A549 (cell line): ENCODE results near the gene INTS12.

Source experiments
- CTCF ChIP-seq: fragments of >200 bp; sonication (Bioruptor Twin); formaldehyde crosslinking; IDR thresholded peaks from 3 replicates; pipeline ENCODE4 v1.5.1; 2016
- JUN ChIP-seq, 2 experiments: fragments of >200 bp; sonication (Bioruptor Twin); formaldehyde crosslinking; IDR thresholded peaks; 2 replicates in 1 of 2; 3 replicates in 1 of 2; pipeline ENCODE4 v1.6.1; 2016 to 2017
- MYC ChIP-seq: IDR thresholded peaks from 2 replicates; pipeline ENCODE4 v1.6.1; 2012; ENCODE audit warnings: mild to moderate bottlenecking, inconsistent platforms, low read length, improper control_type of control experiment, borderline replicate concordance
- POLR2A ChIP-seq: IDR thresholded peaks from 2 replicates; pipeline ENCODE4 v1.6.1; 2012; ENCODE audit warnings: mild to moderate bottlenecking, low read length
- TF ChIP-seq, protein P1 (sequence below): fragments of 200-600 bp; sonication (generic); IDR thresholded peaks from 2 replicates; pipeline ENCODE4 v1.6.1; 2016; ENCODE audit warnings: antibody characterized with exemption, mild to moderate bottlenecking, moderate library complexity
- TF ChIP-seq, protein P2 (sequence below): IDR thresholded peaks from 2 replicates; pipeline ENCODE4 v1.6.1; 2012

GRCh38 chr4:105633241-105633640 is 75.2 kb downstream of the INTS12 start:
- TF ChIP-seq MYC (no peak), JUN (IDR thresholded peaks at IDR 0.05) (no peak), POLR2A (no peak), CTCF (no peak)
- TF ChIP-seq, protein P1, sequence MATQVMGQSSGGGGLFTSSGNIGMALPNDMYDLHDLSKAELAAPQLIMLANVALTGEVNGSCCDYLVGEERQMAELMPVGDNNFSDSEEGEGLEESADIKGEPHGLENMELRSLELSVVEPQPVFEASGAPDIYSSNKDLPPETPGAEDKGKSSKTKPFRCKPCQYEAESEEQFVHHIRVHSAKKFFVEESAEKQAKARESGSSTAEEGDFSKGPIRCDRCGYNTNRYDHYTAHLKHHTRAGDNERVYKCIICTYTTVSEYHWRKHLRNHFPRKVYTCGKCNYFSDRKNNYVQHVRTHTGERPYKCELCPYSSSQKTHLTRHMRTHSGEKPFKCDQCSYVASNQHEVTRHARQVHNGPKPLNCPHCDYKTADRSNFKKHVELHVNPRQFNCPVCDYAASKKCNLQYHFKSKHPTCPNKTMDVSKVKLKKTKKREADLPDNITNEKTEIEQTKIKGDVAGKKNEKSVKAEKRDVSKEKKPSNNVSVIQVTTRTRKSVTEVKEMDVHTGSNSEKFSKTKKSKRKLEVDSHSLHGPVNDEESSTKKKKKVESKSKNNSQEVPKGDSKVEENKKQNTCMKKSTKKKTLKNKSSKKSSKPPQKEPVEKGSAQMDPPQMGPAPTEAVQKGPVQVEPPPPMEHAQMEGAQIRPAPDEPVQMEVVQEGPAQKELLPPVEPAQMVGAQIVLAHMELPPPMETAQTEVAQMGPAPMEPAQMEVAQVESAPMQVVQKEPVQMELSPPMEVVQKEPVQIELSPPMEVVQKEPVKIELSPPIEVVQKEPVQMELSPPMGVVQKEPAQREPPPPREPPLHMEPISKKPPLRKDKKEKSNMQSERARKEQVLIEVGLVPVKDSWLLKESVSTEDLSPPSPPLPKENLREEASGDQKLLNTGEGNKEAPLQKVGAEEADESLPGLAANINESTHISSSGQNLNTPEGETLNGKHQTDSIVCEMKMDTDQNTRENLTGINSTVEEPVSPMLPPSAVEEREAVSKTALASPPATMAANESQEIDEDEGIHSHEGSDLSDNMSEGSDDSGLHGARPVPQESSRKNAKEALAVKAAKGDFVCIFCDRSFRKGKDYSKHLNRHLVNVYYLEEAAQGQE: no peak
- TF ChIP-seq, protein P2, sequence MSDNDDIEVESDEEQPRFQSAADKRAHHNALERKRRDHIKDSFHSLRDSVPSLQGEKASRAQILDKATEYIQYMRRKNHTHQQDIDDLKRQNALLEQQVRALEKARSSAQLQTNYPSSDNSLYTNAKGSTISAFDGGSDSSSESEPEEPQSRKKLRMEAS: no peak
